HG02759 (cell line): ENCODE measurements around the gene SERPINF2.
A peak's percentile ranks its signal among the peaks of the same experiment; 100 is the strongest.
"Not testable (repeated sequence)": the region's sequence is repeated elsewhere in the genome, so short reads cannot be mapped to it uniquely, and the experiment has no call there.

ENCODE experiments used
- ATAC-seq: cut with Tn5 transposase; IDR thresholded peaks from one replicate; pipeline ENCODE4 v1.9.1; 2021; ENCODE audit warnings: mild to moderate bottlenecking, moderate library complexity; ENCODE audit not compliant: unreplicated experiment

SERPINF2 gene

DNA sequence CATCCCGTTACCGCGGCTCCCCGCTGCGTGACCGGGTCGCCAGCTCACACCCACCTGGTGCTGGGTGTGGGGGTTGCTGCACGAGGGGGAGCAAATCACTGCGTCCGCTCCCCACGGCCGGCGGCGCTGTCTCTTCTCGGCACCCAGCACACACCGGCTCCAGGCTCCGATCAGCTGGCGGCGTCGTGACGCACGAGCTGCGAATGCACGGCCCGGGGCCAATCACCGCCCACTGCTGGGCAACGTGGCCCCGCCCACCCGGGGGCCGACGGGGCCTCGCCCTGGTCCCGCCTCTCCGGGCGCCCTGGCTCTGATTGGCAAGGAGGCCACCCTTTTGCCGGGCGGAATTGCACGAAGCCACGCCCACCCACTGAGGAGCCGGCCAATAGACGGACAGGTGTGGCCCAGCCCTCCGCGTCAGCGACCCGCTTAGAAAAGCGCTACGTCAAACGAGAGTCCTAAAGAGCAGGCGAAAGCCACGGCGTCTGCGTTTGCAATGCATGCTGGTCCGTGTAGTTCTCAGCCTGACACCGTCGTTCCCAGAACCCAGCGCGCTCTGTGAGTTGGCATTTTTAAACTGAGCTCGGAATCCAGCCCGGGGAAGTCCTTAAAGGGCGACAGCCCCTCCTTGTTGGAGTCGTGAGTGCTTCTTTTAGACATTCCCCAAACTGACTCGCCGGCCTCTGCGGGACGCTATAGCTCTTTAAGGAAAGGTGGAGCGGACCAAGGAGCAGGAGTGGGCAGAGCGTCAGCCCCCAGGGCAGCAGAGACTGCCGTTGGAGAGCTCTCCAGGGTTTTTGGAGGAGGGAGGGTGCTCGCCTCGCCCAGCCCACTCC lies 26.4 kb upstream of the SERPINF2 start:
- peak; percentile 79 for ATAC-seq

DNA sequence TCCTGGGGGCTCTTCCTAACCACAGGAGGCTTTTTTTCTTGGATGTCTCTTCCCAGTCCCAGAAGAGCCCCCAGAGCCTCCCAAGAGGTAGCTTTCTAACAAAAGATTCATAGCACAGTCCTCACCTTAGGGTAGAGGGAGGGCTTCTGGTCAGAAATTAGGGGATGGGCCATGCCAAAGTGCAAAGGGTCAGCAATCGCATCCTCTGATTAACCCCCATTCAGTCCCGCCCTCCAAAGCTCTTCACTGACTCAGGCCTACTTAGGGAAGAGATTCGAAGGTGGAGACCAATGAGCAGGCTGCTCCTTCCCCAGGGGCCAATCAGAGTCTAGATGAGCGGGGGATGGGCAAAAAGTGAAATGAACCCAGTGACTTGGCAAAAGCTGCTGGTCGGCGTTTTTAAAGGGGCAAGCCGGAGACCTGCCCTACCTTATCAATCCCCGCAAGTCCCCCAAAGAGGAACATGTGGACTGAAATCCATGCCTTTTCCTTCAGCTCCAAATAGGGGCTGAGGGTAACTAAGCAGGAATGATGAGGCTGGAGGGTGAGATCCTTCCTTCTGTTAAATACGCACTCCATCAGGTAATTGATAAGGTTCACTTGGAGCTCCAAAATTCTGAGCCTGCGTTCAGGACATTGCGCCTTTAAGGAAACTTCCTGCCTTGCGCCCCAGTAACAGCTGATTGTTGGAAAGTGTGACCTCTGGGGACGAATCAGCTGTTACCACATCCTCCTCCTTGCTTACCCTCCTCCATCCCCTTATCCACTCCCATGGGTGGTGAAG lies 25.6 kb upstream of the SERPINF2 start:
- peak; percentile 37 for ATAC-seq

DNA sequence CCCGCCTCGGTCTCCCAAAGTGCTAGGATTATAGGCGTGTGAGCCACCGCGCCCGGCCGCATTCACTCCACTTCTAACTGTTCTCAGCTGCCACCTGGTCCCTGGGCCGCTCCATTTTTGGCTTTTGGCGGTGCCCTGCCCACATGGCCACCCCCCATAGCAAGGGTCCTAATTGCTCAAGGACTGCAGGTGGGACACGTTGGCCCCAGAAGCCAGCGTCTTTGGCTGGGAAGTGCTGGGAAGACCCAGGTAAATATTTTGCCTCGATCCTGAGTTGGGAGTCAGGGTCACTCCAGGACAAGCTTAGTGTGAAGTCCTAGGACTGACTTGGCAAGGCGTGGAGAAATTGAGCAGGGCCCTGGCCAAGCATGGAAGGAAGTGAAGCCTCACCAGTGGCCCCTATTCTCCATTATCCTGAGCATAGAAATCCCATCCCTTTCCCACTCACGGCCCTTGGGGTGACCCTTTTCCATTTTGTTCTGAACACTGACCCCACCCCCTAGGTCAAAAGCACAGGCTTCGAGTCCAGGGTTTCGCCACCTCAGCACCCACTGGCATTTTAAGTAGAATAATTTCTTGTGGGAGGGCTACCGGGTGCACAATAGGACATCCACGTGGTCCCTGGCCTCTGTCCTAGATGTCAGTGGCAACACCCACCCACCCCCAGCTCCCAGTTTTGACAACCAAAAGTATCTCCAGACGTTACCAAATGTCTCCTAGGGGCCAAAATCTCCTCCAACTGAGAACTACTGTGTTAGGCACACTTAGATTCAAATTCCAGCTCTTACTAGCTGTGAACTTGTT lies 24.1 kb upstream of the SERPINF2 start:
- ATAC-seq, result no peak

- no peak for ATAC-seq
These were observed 21.8 kb upstream of the SERPINF2 start for GRCh38 chr17:1720856-1721386.

GRCh38 chr17:1722022-1722421 lies 20.6 kb upstream of the SERPINF2 start:
- not testable (repeated sequence) for ATAC-seq

DNA sequence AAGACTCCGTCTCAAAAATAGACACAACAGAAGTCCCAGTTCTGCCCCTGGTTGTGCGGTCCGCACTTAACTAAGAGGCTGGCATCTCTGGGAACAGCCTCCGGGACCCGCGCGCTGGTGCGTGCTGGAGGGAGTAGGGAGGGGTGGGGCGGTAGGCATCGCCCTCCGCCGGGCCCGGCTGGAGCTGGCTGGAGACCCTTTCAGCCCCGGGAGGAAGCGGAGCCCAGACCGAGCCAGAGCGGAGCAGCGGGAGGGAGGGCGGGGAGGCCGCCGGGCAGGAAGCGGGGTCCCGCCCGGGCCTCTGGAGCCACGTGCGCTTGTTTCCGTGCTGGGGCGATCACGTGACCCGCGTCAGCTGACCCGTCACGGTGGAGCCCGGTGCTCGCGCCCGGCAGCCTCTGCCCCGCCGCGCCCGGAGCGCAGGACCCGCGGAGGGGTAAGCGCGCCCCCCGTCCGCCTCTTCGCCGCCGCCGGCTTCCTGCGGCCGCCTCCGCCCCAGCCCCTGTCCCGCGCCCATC lies 18.3 kb upstream of the SERPINF2 start, which contains the start of gene WDR81:
TSS of gene WDR81 (plus strand) at position 354 of the 518 bp plus-strand sequence. CDS start 256 bp downstream, outside the sequence.
- peak; percentile 70 for ATAC-seq

GRCh38 chr17:1724869-1725641 lies 17.6 kb upstream of the SERPINF2 start:
- peak; percentile 42 for ATAC-seq

GRCh38 chr17:1725642-1726511 lies 16.8 kb upstream of the SERPINF2 start:
- no peak for ATAC-seq

DNA sequence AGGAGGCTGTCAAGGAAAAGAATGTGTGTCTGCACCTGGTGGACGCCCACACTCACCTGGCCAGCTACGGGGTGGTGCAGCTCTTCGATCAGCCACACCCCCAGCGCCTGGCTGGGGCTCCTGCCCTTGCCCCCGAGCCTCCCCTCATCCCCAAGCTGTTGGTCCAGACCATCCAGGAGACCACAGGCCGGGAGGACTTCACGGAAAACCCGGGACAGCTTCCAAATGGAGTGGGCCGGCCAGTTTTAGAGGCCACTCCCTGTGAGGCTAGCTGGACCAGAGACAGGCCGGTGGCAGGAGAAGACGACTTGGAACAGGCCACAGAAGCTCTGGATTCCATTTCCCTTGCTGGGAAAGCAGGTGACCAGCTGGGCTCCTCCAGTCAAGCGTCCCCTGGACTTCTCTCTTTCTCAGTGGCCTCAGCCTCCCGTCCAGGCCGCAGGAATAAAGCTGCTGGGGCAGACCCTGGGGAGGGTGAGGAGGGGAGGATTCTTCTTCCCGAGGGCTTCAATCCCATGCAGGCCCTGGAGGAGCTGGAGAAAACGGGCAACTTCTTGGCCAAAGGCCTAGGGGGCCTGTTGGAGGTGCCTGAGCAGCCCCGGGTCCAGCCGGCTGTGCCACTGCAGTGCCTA lies 15.9 kb upstream of the SERPINF2 start:
- ATAC-seq, result no peak

DNA sequence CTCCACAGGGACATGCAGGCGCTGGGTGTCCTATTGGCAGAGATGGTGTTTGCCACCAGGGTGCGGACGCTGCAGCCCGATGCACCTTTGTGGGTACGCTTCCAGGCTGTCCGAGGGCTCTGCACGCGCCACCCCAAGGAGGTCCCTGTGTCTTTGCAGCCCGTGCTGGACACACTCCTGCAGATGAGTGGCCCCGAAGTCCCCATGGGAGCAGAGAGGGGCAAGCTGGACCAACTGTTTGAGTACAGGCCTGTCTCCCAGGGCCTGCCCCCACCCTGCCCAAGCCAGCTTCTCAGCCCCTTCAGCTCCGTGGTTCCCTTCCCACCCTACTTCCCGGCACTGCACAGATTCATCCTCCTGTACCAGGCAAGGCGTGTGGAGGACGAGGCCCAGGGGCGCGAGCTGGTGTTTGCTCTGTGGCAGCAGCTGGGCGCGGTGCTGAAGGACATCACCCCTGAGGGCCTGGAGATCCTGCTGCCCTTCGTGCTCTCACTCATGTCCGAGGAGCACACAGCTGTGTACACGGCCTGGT lies 15.3 kb upstream of the SERPINF2 start:
- ATAC-seq, result no peak

GRCh38 chr17:1727876-1728630 lies 14.6 kb upstream of the SERPINF2 start:
- ATAC-seq, result no peak

- no peak for ATAC-seq
These were observed 12.7 kb upstream of the SERPINF2 start for GRCh38 chr17:1729966-1730325.

DNA sequence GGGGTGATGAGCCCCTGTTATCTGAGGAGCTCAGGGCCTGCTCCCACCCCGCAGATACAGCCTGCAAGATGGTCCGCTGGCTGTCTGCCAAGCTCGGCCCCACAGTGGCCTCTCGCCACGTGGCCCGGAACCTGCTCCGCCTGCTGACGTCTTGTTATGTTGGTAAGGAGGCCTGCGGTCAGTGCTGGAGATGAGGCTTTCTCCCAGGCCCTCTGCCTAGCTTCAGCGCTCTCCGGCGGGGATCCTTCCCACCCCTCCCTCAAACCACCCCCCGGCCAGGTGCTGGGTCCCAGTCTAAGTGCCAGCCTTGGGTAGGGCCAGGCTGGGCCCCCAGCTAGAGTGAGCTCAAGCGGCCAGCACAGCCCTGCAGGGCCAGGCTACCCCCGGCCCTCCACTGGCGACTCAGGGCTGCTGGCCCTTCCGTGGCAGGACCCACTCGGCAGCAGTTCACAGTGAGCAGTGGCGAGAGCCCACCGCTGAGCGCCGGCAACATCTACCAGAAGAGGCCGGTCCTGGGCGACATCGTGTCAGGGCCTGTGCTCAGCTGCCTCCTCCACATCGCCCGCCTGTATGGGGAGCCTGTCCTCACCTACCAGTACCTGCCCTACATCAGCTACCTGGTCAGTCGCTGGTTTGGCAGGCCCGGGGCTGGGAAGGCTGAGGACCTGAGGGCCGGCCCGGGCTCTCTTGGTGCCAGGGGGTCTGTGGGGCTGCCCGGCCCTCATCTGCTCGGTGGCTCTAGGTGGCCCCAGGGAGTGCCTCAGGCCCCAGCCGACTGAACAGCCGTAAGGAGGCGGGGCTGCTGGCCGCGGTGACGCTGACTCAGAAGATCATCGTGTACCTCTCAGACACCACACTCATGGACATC lies 12.1 kb upstream of the SERPINF2 start:
- ATAC-seq, result no peak

DNA sequence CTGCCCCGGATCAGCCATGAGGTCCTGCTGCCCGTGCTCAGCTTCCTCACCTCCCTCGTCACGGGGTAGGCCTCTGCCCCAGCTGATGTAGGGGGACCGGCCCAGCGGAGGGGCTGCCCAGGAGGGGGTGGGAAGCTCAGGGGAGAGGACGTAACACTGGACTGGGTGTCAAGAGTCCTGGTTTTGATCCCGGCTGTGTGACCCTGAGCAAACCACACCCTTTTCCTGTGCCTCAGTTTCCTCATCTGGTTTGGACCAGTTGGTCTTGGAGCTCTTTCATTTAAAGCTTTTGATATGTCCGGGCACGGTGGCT lies 11.5 kb upstream of the SERPINF2 start:
- ATAC-seq, result no peak

DNA sequence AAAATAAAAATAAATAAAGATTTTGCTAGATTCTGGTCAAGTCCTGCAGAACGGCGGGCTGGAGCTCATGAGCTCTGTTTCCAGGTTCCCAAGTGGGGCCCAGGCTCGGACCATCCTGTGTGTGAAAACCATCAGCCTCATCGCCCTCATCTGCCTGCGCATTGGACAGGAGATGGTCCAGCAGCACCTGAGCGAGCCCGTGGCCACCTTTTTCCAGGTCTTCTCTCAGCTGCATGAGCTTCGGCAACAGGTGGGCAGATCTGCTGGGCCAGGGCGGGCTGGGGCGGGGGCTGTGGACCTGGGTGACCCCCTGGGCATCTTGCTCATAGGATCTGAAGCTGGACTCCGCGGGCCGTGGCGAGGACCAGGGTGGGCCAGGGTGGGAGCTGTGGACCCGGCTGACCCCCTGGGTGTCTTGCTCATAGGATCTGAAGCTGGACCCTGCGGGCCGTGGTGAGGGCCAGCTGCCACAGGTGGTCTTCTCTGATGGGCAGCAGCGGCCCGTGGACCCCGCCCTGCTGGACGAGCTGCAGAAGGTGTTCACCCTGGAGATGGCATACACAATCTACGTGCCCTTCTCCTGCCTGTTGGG lies 10.3 kb upstream of the SERPINF2 start:
- ATAC-seq, result no peak

- no peak for ATAC-seq
These were observed 9.8 kb upstream of the SERPINF2 start for GRCh38 chr17:1732833-1733321.
